GM12872 (cell line): Measurements from ENCODE around the gene SYT3.

Experiments used
- TF ChIP-seq, protein P1 (sequence below): IDR thresholded peaks from 3 replicates; pipeline ENCODE4 v1.5.1; 2011; ENCODE audit warnings: low read depth, mild to moderate bottlenecking, low read length, moderate library complexity; ENCODE audit not compliant: insufficient read depth

SYT3 gene

DNA sequence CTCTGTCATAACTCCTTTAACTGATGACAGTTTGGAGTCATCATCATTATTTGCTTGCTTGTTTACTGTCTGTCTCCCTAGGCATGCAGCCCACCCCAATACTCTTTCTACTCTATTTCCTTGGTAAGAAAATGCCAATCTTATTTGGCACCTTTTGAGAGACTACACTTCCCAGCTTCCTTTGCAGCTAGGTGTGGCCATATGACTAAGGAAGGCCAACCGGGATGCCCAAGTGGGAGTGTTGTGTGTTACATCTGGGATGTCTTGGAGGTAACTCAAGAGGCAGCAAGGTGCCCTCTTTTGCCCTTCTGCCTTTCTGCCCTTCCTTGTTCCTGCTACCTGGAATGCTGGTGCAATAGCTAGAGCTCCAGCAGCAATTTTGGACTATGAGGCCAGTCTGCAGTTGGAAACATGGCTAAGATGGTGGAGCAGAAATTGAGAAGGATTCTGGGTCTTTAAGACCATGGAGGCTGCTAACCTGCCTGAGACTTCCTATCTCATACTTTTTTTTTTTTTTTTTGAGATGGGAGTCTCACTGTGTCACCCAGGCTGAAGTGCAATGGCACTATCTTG, 37.0 kb upstream of the SYT3 start:
- TF ChIP-seq, protein P1, sequence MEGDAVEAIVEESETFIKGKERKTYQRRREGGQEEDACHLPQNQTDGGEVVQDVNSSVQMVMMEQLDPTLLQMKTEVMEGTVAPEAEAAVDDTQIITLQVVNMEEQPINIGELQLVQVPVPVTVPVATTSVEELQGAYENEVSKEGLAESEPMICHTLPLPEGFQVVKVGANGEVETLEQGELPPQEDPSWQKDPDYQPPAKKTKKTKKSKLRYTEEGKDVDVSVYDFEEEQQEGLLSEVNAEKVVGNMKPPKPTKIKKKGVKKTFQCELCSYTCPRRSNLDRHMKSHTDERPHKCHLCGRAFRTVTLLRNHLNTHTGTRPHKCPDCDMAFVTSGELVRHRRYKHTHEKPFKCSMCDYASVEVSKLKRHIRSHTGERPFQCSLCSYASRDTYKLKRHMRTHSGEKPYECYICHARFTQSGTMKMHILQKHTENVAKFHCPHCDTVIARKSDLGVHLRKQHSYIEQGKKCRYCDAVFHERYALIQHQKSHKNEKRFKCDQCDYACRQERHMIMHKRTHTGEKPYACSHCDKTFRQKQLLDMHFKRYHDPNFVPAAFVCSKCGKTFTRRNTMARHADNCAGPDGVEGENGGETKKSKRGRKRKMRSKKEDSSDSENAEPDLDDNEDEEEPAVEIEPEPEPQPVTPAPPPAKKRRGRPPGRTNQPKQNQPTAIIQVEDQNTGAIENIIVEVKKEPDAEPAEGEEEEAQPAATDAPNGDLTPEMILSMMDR, result no peak

DNA sequence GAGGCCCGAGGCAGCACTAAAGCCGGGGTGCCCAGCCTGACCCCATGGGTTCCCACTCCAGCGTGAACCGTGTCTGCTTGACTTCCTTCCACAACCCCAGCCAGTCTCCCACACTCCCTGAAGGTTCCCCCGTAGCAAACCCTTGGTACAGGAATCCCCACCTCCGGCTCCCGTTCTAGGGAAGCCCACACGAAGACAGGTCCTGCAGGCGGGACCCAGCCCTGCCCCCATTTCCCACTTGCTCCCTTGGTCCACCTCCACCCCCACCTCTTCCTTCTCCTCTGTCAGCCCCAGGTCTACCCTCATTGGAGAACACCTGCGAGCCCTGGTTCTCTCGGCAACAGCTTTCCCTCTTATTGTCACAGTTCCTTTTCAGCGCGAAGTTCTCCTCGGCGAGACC, 33.4 kb upstream of the SYT3 start:
- TF ChIP-seq, protein P1, result no peak

DNA sequence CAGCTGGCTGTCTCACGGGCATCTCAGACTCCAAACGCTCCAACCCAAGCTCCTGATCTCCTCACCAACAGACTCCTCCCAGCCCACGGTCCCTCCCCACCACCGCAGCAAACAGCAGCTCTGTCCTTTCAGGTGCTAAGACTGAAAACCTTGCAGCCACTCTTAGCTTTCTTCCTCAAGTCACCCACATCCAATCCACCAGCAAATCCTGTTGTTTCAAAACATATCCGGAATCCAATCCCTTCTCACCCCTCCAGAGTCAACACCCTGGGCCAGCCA, 30.4 kb upstream of the SYT3 start:
- TF ChIP-seq, protein P1, result no peak

DNA sequence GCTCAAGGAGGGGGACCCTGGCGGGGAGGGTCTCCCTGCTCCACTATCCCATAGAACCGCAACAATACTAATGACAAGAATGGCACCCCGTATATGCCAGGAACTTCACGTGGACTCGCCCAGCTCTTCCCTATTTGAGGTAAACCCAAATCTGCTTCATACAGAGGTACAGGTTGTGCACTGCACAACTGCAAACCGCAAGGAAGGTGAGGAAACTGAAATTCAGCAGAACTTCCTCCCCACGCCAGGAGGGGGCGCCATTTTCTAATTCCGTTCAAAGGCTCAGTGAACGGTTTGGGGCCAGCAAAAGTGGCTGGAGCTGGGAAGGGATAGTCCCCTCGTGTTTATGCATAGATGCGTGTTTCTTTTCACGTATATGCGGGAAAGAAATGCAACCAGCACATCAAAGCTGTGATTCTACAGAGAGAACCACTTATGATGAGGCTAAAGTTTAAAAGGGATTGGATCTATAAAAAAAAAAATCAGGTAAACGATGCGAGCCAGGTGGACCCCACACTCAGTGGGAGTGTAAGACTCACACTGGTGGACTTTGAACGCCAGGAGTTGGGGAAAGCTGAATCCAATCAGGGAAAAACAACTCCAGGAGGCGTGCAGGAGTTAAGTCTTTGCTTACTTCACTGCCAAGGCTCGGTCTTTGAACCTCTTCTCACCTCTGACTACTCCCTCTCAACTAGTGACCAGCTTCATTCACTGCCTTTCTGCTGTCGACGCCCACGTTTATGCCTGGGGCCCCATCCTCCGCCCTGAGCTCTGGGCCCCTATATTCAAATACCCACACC, 29.8 kb upstream of the SYT3 start:
- TF ChIP-seq, protein P1, result peak; percentile 82

DNA sequence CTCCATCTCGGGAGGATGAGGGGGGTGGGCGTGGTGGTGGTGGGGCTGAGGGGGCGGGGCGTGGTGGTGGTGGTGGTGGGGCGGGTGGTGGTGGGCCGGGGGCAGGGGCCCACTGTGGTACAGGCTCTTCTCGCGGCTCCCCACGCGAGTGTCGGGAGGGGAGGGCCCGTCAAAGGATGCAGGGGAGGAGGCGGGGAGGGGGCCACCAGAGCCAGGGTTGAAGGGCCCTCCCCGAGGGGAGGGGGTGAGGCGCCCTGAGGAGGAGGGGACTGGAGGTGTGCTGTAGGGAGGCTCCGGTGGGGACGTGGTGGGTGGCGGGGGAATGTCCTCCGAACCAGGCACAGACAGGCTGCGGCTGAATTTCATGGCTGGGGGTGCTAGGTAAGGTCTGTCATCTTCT, 29.2 kb upstream of the SYT3 start:
- TF ChIP-seq, protein P1, result no peak

DNA sequence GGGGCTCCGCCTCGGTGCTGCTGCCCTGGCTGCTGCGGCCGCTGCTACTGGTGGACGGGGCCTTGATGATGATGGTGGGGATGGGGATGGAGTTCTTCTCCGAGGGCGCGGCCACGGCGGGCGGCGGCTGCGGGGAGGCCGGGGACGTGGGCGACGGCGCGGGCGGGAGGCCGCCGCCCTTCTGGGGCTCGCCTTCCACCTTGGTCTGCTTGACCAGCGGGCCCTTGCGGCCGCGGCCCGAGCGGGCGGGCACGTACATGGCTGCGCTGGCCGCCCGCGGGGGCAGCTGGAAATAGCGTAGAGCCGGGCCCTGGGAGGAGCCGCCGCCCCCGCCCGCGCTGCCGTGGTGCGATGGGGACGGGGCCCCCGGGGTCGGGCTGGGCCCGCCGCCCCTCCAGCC, 28.7 kb upstream of the SYT3 start:
- TF ChIP-seq, protein P1, result no peak

DNA sequence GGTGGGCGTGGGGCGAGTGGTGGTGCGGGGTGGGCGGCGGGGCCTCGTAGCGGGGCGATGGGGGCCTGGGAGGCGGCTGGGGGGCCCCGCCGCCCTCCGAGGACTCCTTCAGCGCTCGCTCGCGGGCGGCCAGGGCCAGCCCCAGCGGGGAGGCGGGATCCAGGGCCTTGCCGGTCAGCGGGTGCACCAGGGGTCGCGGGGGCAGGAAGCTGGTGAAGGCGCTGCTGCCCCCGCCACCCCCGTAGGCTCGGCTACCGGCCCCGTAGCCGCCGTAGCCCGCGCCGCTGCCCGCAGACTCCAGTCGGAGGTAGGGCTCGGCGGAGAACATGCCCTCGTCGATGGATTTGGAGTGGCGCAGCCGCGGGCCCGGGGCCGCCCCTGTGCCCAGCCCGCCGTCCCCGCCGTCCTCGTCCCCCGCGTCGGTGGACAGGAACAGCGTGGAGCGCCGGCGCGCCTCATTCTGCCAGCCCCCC, 28.1 kb upstream of the SYT3 start:
- TF ChIP-seq, protein P1, result no peak
